Measurements from ENCODE around the gene KRT76.

DNA sequence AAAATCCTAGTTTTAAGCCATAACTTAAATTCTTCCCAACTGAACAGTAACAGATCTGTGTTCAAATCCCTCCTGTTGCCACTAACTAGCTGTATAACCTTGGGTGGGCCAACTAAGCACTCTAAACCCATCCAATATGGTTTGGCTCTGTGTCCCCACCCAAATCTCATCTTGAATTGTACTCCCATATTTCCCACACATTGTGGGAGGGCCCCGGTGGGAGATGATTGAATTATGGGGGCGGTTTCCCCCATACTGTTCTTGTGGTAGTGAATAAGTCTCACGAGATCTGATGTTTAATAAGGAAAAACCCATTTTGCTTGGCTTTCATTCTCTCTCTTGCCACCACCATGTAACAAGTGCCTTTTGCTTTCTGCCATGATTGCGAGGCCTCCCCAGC lies 38.0 kb upstream of the KRT76 start:
- TF ChIP-seq CTCF (IDR thresholded peaks at IDR 0.05 in 4 of 5, conservative IDR thresholded peaks at IDR 0.05 in 1 of 5) (no peak), POLR2A (IDR thresholded peaks at IDR 0.05) (no peak)

Data from gastrocnemius medialis (tissue), 4 donors.